HG02588 (cell line): ENCODE results near the gene DGKZ.
"Not testable (repeated sequence)": the region's sequence is repeated elsewhere in the genome, so short reads cannot be mapped to it uniquely, and the experiment has no call there.

Experiments
- ATAC-seq: cut with Tn5 transposase; IDR thresholded peaks from one replicate; pipeline ENCODE4 v1.9.1; 2021; ENCODE audit warnings: mild to moderate bottlenecking, moderate library complexity; ENCODE audit not compliant: unreplicated experiment

The DGKZ gene

GRCh38 chr11:46379482-46380293 is 32.4 kb downstream of the DGKZ start:
- ATAC-seq, result not testable (repeated sequence)

- peak; percentile 46 for ATAC-seq
These were observed 33.2 kb downstream of the DGKZ start for GRCh38 chr11:46380340-46381047.

DNA sequence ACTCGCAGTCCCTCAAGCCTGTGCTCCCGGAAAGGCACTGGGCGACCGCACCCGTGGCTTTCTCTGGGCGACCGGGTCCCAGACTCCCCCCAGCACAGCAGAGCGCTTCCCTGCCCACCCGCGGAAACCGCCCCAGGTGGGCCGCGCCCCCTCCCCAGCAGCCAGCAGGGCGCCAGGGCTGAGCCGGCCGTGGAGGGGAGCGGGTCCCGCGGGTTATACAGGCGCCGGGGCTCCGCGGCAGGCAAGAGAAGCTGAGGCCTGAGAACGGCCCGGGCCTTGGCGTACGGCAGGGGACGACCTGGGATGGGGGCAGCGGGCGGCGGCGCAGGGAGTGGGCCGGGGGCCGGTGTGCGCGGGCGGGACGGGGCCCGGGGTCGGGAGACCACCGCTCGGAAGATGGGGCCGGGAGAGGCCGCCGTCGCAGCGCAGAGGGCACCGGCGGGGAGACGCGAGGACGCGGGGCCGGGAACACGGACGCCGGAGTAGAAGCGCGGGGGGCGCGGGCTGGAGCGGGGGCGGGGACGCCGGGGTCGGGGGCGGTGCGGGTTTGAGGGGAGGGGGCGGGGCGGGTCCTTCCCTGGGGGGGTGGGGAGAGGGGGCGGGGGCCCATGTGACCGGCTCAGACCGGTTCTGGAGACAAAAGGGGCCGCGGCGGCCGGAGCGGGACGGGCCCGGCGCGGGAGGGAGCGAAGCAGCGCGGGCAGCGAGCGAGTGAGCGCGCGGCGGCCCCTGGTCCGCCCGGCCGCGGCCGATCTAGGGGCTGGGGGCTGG is 34.0 kb downstream of the DGKZ start, which contains the start of gene MDK:
TSS of gene MDK (plus strand) at position 622 of the 771 bp plus-strand sequence. CDS start 389 bp downstream, outside the sequence.
- ATAC-seq, result peak; percentile 3

DNA sequence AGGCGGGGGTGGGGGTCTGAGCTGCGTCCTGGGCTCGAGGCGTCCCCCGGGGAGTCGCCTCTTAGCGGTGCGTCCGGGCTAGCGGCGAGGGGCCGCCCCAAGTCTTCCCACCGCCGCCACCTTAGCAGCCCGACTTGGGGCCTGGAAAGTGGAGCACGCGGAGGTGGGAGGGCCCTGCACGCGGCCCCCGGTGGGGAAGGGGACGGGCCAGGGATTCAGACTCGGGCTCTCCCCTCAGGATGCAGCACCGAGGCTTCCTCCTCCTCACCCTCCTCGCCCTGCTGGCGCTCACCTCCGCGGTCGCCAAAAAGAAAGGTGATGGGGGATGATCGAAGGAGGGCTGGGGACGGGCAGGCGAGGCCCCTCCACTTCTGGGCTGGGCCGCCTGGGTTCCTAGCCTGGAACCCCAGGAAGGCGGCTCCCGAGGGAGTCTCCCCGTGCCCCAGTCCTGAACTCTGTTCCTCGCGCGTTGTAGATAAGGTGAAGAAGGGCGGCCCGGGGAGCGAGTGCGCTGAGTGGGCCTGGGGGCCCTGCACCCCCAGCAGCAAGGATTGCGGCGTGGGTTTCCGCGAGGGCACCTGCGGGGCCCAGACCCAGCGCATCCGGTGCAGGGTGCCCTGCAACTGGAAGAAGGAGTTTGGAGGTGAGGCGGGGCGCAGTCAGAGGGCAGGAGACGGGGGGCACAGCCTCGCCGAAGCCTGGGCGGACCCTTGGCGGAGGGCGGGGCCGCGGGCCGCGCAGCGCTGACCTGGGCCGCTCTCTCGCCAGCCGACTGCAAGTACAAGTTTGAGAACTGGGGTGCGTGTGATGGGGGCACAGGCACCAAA is 34.8 kb downstream of the DGKZ start:
- no peak for ATAC-seq

- ATAC-seq, result no peak
These were observed 35.6 kb downstream of the DGKZ start for GRCh38 chr11:46382646-46383403.

DNA sequence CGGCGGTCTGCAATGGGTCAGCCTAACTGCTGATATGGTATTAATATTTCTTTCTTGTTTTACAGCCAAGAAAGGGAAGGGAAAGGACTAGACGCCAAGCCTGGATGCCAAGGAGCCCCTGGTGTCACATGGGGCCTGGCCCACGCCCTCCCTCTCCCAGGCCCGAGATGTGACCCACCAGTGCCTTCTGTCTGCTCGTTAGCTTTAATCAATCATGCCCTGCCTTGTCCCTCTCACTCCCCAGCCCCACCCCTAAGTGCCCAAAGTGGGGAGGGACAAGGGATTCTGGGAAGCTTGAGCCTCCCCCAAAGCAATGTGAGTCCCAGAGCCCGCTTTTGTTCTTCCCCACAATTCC is 36.1 kb downstream of the DGKZ start:
- ATAC-seq, result no peak

- no peak for ATAC-seq
These were observed 36.9 kb downstream of the DGKZ start for GRCh38 chr11:46383974-46384701.

DNA sequence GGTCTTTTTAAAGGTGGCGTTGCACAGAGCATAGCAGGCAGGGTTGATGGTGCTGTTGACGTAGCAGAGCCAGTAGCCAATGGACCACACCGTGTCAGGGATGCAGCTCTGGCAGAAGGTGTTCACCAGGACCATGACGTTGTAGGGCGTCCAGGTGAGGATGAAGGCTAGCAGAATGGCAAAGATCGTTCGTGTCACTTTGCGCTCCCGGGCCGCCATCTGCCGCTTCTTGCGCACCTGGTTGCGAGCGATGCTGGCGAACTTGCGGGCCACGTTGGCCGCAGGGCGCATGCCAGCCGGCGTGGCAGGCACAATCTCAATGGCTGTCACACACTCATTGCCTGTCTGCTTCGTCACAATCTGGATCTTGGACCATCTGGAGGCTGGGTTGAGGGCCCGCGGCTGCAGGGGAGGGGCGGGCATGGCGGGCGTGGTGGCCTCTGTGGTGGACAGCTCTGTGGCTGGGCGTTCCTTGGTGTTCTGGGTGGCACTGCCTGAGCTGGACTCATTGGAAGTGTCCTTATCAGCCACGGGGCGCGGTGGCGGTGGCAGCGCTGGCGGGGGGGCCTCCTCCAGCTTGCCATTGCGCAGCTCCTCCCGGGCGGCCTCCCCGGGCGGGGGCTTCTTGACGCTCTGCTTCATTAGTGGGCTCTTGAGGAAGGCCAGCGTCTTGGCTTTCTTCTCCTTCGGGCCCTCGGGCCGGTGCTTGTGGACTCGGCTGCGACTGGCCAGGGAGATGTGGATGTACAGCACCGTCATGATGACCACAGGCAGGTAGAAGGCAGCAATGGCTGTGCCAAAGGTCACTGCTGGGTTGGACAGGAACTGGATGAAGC is 38.1 kb downstream of the DGKZ start:
- ATAC-seq, result no peak

DNA sequence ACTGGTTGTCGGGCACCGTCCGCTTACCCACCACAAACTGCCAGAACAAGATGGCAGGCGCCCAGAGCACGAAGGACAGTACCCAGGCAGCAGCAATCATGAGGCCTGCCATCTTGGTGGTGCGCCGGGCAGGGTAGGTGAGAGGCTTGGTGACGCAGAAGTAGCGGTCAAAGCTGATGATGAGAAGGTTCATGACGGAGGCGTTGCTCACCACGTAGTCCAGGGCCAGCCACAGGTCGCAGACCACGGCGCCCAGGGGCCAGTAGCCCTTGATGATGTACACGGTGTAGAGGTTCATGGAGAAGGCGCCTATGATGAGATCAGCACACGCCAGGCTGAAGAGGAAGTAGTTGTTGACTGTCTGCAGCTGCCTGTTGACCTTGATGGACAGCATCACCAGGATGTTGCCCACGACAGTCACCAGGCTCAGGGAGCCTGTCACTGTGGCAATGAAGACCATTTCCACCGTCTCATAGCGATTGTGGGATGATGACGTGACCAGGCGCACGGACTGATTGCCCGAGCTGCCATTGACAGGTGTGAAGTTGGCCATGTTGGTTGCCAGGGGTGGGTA is 38.8 kb downstream of the DGKZ start:
- ATAC-seq, result no peak

DNA sequence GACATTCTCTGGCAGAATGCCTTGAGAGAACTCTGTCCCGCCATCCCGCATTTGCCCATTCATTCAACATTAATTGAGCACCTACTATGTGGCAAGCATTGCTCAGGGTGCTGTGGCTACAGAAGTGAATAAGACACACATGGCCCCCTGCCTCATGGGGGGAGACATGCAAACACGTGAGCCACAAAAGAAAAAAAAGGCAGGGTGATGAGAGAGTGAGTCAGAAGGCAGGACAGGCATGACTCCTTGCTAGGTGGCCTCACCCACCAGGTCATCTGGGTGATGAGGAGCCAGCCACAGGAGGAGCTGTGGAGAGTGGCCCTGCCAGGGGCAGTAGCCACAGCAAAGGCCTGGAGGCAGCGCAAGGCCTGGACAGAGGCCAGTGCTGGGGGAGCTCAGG is 39.4 kb downstream of the DGKZ start:
- ATAC-seq, result no peak

- no peak for ATAC-seq
These were observed 40.2 kb downstream of the DGKZ start for GRCh38 chr11:46387456-46387855.

DNA sequence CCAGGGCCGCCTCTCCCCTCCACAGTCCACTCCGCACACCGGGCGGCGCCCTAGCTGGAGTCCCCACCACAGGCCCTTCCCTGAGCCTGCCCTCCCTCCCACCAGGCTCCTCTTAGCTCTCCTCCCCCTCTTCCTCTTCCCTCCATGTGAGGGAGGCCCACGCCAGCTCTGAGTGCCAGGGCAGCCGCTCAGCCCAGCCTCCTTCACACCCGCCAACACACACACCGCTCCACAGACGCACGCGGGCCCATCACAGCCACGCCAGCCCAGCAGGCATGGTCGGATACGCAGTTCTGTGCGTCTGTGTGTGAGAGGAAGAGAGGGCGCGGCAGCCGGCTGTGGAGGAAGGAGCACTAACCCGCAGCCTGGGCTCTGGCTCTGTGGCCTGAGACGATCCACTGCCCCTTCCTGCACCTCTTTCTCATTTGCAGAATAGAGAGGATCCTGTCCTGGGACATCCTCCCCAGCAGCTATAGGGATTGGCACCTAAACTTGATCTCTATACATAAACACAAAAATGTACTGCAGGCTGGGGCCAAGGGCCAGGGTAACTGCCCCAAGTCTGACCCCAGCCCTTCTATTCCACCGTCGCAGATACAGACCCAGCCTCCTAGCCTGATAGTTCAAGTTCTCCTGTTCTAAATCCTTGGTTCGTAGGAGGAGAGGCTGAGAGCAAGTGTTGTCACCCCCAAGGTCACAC is 40.8 kb downstream of the DGKZ start:
- ATAC-seq, result no peak

DNA sequence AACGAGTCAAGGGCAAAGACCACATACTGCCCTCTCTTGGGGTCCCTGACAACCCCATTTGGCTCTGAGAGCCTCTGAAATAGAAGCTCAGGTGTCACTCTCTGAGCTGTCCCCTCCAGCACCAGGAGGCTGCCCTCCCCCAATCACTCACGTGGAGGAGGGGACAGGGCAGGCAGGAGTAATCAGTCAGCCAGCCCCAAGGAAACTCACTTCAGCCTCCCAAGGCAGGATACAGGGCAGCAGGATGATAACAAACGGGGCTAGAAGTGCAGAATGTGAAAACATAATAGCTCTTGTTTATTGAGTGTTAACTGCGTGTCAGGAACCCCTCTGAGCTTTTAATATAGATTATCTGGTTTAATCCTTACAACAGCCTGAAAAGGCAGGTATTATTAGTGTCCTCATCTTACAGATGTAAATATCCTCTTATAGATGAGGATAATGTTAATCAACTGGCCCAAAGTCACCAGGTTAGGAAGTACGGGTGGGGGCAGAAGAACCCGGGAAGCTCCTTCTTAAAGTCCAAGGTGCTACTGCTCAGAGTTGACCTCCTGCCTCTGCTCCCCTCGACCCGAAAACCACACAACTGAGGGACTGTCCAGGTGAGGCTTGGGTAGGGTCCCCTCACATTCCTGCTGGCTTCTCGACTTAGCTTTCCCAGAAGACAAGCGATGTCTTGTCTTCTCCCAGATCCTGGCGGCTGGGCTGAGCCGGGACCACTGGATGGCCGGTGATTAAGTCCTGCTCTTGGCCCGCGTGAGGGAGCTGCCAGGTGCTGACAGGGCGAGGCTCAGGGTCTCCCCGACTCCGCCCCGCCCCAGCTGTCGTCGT is 41.6 kb downstream of the DGKZ start:
- no peak for ATAC-seq

DNA sequence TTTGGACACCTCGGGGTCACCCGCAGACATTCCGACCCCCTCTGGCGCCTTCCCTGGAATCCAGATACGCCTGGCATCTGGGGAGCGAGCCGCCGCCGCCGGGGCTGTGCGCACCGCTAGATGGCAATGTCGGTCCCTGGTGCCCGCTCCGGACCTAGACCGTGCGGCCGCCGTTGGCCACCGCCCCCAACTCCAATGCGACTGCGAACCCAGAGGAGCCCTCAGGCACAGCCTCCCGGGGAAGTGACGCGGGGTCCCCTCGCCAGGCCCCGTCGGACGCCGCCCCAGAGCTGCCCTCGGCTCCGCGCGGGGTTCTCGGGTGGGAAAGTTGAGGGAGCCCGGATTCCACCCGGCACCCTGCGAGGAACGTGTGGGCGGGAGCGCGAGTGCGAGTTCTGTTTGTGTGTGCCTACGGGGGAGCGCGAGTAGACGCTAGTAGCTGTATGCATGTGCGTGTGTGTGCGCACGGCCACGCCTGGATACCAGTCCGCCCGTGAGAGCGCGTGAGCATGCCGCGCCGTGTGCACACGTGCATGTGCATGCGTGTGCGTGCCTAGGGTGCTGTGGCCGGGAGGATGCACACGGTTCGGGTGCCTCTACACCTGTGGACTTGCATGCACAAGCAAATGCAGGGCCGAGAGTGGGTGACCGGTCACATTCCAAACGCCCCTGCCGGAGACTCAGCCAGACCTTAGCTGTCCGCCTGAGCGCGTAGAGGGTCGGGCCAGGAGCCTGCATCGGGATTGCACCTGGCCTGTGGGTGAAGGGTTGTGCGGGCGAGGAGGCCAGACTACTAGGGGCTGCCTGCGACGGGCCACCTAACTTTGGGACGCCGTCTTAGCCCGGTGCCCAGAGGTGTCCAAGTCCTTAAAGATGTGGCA is 42.4 kb downstream of the DGKZ start:
- ATAC-seq, result peak; percentile 42

DNA sequence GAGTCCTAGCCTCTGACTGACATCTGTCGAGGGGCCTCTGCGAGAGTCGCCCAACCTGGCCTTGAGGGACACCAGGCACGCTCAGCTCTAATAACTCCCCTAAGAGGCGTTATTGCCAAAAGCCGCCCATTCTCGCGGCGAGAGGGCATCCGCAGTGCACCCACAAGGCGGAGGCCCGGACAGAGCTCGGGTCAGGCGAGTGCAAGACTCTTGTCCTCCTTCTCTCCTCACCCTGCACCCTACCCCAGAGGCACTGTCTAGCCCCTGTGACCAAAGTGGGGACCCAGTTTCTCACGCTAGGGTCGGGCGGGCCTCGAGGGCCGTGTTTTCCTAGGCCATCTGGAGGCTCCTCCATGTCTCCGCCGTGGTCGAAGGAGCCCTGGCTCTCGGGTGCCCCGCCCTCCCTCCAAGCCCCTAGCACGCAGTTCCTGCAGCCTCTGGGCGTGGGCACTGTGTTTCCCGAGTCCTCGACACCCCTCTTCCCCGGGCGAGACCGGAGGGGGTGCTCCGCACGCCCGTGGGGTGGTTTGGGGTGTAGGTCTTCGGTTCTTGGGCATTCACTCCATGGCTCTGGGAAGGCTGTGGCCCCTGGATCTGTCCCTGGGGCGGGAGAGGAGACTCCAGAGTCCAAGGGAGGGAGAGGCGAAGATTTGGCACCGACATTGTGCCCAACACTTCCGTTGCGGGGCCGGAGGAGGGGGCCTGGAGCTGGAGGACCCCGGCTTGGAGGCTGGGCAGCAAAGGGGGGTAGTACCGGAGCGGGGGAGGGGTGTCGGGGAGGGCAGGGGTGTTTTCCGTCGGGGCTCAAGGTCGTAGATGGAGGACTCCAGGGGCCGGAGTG is 43.3 kb downstream of the DGKZ start:
- ATAC-seq, result no peak
